AG10803 (cell line): ENCODE measurements around the gene BAIAP3.

Experiments used
- DNase-seq: peaks from one replicate; pipeline ENCODE4 v3.0.0; 2010; ENCODE audit warnings: low read depth
- H3K4me3 ChIP-seq: 2 replicates; pipeline ENCODE4 v1.5.1; 2011; ENCODE audit warnings: mild to moderate bottlenecking, low read length, control low read depth
- TF ChIP-seq, protein P1 (sequence below): conservative IDR thresholded peaks from 2 replicates; pipeline ENCODE4 v1.5.1; 2011; ENCODE audit warnings: mild to moderate bottlenecking, low read length, control low read depth, inconsistent platforms

Gene BAIAP3

DNA sequence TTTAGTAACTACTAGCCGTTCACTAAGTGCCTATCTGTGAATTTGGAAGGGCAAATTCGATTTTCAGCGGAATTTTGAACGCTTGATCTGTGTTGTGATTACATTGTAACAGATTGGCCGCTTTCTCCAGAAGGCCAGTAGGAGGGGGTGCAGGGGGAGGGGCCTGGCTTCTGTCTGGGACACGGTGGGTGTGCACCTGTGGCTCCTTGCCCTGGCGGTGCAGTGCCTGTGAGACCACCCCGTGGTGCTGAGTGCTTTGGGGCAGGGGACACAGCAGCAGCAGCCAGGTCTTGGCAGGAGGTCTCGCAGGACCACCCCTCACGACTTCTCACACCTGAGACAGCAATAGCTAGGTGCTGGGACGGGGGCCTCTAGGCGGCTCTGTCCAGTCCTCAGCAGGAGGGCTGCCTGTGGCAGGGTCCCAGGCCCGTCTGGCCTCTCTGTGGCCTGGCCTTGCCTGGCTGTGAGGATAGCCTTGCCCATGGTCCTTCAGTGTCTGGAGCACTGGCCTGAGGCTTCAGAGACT, 22.2 kb upstream of the BAIAP3 start:
- H3K4me3 ChIP-seq, result peak overlapping the region; percentile 81
- no peak for DNase-seq
- TF ChIP-seq, protein P1, sequence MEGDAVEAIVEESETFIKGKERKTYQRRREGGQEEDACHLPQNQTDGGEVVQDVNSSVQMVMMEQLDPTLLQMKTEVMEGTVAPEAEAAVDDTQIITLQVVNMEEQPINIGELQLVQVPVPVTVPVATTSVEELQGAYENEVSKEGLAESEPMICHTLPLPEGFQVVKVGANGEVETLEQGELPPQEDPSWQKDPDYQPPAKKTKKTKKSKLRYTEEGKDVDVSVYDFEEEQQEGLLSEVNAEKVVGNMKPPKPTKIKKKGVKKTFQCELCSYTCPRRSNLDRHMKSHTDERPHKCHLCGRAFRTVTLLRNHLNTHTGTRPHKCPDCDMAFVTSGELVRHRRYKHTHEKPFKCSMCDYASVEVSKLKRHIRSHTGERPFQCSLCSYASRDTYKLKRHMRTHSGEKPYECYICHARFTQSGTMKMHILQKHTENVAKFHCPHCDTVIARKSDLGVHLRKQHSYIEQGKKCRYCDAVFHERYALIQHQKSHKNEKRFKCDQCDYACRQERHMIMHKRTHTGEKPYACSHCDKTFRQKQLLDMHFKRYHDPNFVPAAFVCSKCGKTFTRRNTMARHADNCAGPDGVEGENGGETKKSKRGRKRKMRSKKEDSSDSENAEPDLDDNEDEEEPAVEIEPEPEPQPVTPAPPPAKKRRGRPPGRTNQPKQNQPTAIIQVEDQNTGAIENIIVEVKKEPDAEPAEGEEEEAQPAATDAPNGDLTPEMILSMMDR, result no peak

DNA sequence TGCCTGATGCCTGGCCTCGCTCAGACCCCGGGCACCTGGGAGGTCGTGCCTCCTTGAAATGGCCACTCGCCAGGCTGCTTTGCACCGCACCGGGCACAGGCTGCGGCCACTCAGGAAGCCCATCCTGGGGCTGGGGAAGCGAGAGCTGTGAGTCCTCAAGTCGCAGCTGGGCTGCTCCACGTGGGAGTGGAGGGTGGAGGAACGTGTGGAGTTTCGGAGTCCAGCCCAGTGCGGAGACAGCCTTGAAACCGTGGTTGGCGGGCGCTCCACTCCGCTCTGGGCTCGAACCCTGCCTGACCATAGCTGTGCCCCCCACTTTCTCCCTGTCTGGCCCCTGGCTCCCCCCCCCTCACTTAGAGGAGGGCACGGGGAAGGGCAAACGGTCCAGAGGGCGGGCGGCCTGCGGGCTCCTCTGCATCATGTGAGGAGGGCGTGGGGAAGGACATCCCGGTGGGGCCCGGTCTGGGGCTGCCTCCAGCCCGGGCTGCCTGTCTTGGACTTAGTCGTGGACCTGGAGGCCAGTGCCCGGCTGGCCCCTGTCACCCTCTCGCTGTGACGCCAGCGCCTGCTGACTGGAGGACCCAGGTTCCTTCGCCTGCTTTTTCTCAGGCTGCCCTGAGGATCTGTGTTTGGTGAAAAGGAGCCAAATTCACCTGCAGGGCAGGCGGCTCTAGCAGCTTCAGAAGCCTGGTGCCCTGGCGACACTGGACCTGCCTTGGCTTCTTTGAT, 21.5 kb upstream of the BAIAP3 start:
- TF ChIP-seq, protein P1, result no peak
- peak overlapping the region; percentile 81 for H3K4me3 ChIP-seq
- DNase-seq, result peak; percentile 23

DNA sequence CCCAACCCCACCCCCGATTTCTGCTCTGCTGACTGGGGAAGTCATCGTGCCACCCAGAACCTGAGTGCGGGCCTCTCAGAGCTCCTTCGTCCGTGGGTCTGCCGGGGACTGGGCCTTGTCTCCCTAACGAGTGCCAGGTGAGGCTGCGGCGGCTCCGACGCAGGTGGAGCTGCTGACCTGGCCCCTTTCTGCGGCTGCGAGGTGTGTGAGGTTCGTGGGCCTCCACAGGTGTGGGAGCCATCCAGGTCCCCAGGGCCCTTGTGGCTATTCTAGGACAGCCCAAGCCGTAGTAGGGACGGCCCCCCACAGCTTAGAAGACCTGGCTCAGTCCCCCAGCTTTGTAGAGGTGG, 21.0 kb upstream of the BAIAP3 start:
- no peak for DNase-seq
- TF ChIP-seq, protein P1, result no peak
- H3K4me3 ChIP-seq, result peak overlapping the region; percentile 81

DNA sequence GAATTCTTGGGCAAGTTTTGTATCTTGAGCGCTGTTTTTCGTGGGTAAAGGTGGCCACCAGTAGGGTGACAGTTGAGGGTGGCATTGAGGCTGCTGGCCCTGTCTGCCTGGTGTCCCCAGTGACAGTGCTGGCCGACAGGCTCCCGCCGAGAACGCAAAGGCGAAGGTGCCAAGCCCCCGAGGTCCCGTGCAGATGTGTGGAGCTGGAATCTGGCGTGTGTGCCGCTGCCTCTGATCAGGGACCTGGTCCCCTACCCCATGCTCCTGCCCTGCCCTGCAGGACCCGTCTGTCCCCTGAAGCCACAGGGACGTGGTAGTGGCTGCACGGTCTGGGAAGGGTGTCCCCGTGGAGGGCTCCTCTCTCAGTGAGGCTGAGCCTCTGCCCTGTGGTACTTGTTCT, 20.5 kb upstream of the BAIAP3 start:
- no peak for DNase-seq
- TF ChIP-seq, protein P1, result no peak
- no peak overlapping the region for H3K4me3 ChIP-seq

DNA sequence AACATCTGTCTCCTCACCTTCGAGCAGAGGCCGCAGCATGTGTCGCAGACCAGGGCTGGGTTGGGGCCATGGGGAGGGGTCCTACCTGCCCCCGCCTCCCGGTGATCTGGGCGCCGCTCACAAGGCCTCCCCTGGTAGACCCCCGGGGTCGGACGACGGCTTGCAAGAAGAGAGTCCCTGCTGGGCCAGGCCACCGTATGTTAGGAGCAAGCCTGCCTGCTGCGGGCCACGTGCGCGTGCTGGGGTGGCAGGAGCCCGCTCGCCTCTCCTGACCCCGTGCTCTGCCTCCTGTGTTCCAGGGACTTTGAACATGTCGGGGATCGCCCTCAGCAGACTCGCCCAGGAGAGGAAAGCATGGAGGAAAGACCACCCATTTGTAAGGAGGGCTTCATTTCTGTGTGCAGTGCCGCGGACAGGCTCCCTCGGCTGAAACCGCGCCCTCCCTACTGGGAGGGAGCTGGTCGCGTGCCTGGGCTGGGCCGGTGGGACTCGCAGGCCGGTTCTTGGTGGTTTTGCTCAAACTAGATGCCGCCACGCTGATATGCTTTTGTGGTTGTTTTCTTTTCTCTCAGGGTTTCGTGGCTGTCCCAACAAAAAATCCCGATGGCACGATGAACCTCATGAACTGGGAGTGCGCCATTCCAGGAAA, 19.6 kb upstream of the BAIAP3 start:
- TF ChIP-seq, protein P1, result no peak
- H3K4me3 ChIP-seq, result no peak overlapping the region
- no peak for DNase-seq

DNA sequence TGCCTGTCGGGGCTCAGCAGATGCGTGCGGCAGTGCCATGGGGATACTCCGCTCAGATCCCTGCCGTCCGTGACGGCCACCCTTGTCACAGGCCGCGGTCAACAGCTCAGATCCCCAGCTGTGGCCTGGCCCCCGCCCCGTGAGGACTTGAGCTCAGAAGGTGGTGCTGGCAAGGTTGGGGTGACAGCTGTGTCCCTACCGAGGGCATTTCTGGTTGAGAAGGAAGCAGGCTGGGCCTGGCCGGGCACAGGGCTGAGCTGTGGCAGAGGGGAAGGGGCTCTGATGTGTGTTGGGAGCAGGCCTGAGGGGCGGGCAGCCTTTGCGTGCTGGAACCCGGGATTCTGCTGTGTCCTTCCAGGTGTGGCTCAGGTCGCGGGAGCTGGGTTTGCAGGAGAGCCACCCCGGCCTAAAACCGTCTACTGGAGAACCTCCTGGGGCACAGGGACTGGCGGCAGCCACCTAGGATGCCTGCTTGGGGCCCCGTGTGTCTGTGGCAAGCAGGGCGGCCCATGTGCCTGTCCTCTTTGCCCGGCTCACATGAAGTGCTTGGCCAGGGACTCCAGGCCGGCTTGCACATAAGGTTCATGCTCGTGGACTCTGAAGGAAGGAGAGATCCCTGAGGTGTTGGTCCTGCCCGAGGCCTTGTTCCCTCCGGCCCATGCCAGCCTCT, 18.9 kb upstream of the BAIAP3 start:
- no peak for DNase-seq
- H3K4me3 ChIP-seq, result no peak overlapping the region
- TF ChIP-seq, protein P1, result no peak
